ENCODE data around the gene LRP1B.

LRP1B gene

GRCh38 chr2:140892911-140893637 lies 1237.7 kb downstream of the LRP1B start:
- no peak for DNase-seq (ENCODE audit: low spot score)

GRCh38 chr2:140892436-140892835 lies 1238.4 kb downstream of the LRP1B start:
- no peak for DNase-seq (ENCODE audit: low spot score)

- DNase-seq (ENCODE audit: low spot score): no peak
Measured at GRCh38 chr2:140891614-140892212, 1239.1 kb downstream of the LRP1B start.

- no peak for DNase-seq (ENCODE audit: low spot score)
Measured at GRCh38 chr2:140882671-140883620, 1247.9 kb downstream of the LRP1B start.

DNA sequence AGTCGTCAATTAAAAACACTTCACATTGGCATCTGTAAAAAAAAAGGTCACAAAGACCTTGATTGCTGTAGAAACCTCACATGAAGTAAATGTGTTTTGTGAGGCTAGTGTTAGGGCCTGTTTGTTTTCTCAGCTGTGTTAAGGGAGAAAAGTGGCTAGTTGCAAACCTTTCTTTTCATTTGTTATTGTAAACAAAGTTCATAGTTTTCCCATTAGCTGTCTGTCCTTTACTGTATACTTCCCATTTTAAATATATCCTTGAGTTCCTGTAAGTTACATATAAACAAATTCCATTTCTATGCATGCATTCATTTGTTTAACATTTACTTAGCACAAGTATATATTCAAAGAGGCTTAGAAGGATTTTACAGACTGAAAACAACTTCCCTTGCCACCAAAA lies 1250.2 kb downstream of the LRP1B start:
- DNase-seq (ENCODE audit: low spot score): no peak

DNA sequence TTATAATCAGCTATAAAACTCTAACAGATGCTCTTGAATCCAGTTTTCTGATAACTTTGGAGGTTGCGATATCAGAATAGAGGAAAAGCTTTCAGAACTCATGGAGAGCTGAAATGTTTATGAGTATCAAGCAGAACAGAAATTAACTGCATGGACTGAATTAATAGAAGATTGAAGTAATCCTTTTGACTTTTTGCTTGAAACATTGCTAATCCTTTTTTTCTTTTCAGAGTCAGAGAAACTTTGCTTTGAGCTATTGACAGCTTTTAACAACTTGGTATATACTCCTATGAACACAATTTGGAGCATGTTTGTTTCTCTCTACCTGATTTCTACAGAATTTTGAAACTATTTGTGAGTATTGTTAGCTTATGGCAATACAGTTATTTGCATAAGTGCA lies 1254.8 kb downstream of the LRP1B start:
- DNase-seq (ENCODE audit: low spot score): no peak

DNA sequence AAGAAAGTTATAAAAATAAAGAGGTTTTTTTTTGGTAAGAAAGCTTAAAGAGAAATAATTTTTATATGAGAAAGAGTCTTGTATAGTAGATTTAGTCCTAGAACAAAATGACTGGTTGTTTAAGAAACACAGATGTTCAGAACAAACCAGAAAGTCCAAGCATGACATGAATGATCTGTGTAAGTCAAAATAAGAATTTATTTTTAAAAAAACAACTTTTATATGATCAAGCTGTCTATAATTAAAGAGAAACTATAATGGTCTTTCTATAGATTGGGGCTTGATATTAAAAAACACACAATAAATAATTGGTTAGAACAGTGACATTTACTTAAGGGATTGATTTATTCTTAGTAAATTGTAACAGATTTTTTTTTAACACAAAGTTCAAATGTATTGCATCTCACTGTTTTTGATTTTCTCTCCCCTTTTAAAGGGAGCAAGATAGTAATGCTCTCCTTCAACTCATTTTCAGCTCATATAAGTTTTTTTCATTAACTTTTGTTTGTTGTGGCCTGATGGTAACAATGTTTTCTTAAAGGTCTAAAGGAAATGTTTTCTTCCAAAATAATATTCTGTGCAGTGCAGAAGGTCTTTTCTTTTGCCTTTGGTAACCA lies 1256.8 kb downstream of the LRP1B start:
- no peak for DNase-seq (ENCODE audit: low spot score)

GRCh38 chr2:140869925-140870324 lies 1260.9 kb downstream of the LRP1B start:
- no peak for DNase-seq (ENCODE audit: low spot score)

- DNase-seq (ENCODE audit: low spot score): no peak
Measured at GRCh38 chr2:140869107-140869506, 1261.7 kb downstream of the LRP1B start.

- no peak for DNase-seq (ENCODE audit: low spot score)
Measured at GRCh38 chr2:140865837-140866236, 1265.0 kb downstream of the LRP1B start.

- no peak for DNase-seq (ENCODE audit: low spot score)
Measured at GRCh38 chr2:140863713-140864112, 1267.1 kb downstream of the LRP1B start.

- DNase-seq (ENCODE audit: low spot score): no peak
Measured at GRCh38 chr2:140862181-140862580, 1268.6 kb downstream of the LRP1B start.

DNA sequence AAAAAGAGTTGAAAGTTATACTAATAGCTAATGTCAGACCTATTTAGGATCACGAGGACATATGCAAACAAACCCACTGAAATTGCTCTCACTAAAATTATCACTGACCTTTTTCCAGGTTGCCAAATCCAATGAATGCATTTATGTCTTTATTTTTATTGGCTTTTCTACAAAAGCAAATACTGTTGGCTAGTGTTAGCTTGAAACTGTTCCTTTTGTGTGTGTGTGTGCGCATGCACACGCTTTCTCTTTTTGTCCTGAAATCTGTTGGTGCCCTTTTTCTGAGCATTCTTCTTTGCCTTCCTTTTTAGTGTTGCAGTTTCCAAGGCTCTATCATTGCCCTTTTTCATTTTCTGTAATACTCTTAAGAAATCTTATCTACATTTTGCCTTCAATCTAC lies 1269.2 kb downstream of the LRP1B start:
- no peak for DNase-seq (ENCODE audit: low spot score)

GRCh38 chr2:140855471-140855870 lies 1275.3 kb downstream of the LRP1B start:
- no peak for DNase-seq (ENCODE audit: low spot score)

- no peak for DNase-seq (ENCODE audit: low spot score)
Measured at GRCh38 chr2:140851258-140851981, 1279.4 kb downstream of the LRP1B start.

- DNase-seq (ENCODE audit: low spot score): no peak
Measured at GRCh38 chr2:140843186-140843585, 1287.6 kb downstream of the LRP1B start.

DNA sequence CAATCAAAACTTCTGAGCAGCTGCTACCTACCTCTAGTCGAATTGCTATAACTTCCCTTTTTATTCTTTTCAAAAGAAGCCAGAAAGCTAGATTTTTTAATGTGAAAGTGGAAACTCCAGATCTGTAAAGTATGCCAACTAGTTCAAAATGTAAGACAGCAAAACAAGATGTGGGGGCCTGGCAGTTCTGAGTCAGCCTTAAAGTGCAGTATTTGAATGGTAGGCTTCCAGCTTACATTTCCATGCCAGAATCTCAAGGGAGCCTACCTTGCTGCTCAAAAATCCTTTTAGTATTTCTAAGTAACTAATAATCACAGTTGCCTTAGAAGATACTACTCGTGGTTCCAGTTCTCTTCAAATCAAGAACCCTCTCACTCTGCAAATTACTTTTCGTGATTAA lies 1288.7 kb downstream of the LRP1B start:
- no peak for DNase-seq (ENCODE audit: low spot score)

DNA sequence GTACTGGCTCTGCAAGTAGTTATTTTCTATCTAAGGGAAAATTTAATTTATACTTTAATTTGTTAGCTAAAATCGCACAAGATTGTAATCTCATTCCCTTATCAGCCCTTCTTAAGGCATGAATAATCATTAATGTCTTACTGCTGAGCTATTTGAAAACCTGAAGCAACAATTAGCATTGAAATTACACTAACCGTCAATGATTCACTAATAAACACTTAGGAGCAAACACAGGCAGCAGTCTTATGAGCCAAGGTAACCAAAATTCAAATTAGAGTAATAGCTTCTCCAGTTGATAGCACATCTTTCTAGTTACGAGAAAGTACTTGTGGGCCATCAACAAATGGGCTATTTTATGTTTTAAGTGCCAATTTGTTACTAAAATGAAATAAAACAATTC lies 1289.7 kb downstream of the LRP1B start:
- no peak for DNase-seq (ENCODE audit: low spot score)

DNA sequence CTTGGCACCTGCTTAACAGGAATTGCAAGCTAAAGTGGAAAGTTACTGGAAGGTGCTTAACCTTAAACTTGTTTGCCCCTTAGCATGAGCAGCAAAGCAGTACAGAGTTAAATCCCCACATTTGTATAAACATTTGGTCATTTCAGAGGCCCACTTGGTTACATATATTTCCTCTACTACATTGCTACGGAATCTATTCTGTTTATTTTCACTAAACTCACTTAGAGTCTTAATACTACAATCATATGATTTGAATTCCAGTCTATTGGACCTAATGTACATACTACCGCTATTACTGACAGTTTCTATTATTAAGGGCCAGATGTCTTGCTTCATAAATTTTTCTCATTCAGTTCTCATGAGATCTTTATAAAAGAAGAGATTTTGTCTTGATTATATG lies 1294.0 kb downstream of the LRP1B start:
- no peak for DNase-seq (ENCODE audit: low spot score)

- DNase-seq (ENCODE audit: low spot score): no peak
Measured at GRCh38 chr2:140835079-140835478, 1295.7 kb downstream of the LRP1B start.

GRCh38 chr2:140814141-140814540 lies 1316.7 kb downstream of the LRP1B start:
- no peak for DNase-seq (ENCODE audit: low spot score)

DNA sequence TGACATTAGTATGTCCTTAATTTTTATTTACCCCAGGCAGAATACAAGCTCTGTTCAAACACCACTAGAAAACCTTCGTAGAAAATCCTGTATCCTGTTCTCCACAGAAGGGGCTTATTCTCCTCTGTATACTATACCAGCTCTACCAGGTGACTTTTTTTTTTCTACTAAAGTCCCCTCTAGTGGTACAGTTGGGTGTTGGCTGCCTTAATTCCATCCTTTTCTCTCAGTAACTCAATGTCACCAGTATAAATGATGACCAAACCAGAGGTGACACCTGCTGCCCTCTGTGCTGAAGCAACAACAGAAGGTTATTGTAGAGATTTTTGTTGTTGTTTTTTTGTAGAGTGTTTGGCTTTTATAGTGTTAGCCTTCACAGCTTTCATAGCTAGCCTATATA lies 1322.0 kb downstream of the LRP1B start:
- no peak for DNase-seq (ENCODE audit: low spot score)
